Measurements from ENCODE around the gene HHIPL1. TPM values are rescaled to one million over a fixed set of nuclear protein-coding genes. Genes with fewer than 3 reads are reported as not detected.

The HHIPL1 gene
- total and polyA plus RNA-seq, 2 of the 8 experiments (the other 6 are each of a cell fraction or from before 2014, with no cell fraction given), result 1.5 to 2.6 TPM

DNA sequence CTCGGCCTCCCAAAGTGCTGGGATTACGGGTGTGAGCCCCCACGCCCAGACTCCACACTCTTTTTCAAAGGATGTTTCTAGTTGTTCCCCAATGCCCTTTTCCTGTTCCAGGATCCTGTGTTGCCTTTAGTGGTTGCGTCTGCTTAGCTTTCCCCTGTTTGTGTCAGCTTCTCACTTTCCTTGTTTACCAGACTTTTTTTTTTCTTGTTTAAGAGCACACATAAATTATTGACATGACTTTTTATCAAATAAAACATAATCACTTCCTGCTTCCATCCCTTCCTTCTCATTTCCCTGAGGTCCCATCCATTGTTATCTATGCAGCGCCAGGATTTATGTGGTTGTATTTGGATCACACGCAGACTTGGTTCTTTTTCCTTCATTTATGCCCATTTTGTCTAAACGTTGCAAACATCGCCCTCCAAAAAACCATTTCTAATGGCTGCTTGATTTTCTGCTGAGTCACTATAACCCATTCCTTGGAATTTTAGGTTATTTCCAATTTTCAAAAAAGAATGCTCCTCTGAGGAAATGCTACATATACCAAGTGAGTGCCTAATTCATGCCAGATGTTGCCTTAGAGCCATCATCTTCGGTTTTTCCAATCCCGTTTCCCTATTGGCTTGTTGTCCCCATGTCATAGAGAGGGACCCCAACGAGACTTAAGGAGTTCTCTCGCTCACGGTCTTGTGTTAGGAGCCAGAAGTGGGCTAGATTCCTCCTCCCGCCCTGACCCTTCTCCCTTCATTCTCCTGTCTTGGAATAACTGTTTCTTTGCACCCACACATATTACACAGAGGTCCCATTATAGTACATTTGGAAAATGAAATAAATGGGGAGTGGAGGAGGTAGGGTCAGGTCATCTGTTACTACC lies 25.7 kb downstream of the HHIPL1 start (continued):
- no peak for TF ChIP-seq CHD1 (IDR thresholded peaks at IDR 0.05; ENCODE audit: low read depth, low read length)
- TF ChIP-seq POLR2AphosphoS5 (IDR thresholded peaks at IDR 0.05; ENCODE audit: low read depth, low read length), result no peak
- TF ChIP-seq POU5F1 (IDR thresholded peaks at IDR 0.05; ENCODE audit: low read depth, low read length), result no peak
- no peak for TF ChIP-seq NANOG (IDR thresholded peaks at IDR 0.05; ENCODE audit: insufficient read depth, low read depth, low read length, poor library complexity, severe bottlenecking)

Measured in H1 (cell line).